SK-N-SH treated with all-trans-retinoic acid at 6 μM for 48 hours (cell line): ENCODE measurements around the gene ALAS1.

ENCODE experiments used
- ARNTL ChIP-seq: fragments of 450-650 bp; formaldehyde crosslinking; IDR thresholded peaks from 2 replicates; pipeline ENCODE4 v1.5.0; 2020; ENCODE audit warnings: low read depth, mild to moderate bottlenecking, moderate library complexity, borderline replicate concordance
- CREB5 ChIP-seq: fragments of 250-450 bp; sonication (Bioruptor Pico); IDR thresholded peaks from 2 replicates; pipeline ENCODE4 v1.5.1; 2020; ENCODE audit warnings: low read depth, mild to moderate bottlenecking, moderate library complexity
- CSDC2 ChIP-seq: fragments of 250-450 bp; sonication (Bioruptor Pico); IDR thresholded peaks from 2 replicates; pipeline ENCODE4 v1.5.0; 2020; ENCODE audit warnings: mild to moderate bottlenecking, moderate library complexity
- CSRNP3 ChIP-seq: fragments of 250-450 bp; sonication (Bioruptor Pico); IDR thresholded peaks from 2 replicates; pipeline ENCODE4 v1.5.1; 2021; ENCODE audit warnings: mild to moderate bottlenecking, moderate library complexity
- GLIS3 ChIP-seq: fragments of 250-450 bp; sonication (Bioruptor Pico); IDR thresholded peaks from 2 replicates; pipeline ENCODE4 v1.5.0; 2020; ENCODE audit warnings: mild to moderate bottlenecking, moderate library complexity
- ISL1 ChIP-seq: fragments of 250-450 bp; sonication (Bioruptor Pico); IDR thresholded peaks from 2 replicates; pipeline ENCODE4 v2.1.2; 2022; ENCODE audit warnings: mild to moderate bottlenecking, moderate library complexity
- PATZ1 ChIP-seq: fragments of 250-450 bp; sonication (Bioruptor Pico); IDR thresholded peaks from 2 replicates; pipeline ENCODE4 v1.8.0; 2020; ENCODE audit warnings: mild to moderate bottlenecking, moderate library complexity, borderline replicate concordance
- POU6F1 ChIP-seq: fragments of 250-450 bp; sonication (Bioruptor Pico); IDR thresholded peaks from 2 replicates; pipeline ENCODE4 v1.8.0; 2021; ENCODE audit warnings: low read depth, mild to moderate bottlenecking, moderate library complexity, borderline replicate concordance
- RARB ChIP-seq: fragments of 250-450 bp; sonication (Bioruptor Pico); IDR thresholded peaks from 2 replicates; pipeline ENCODE4 v1.8.0; 2021; ENCODE audit warnings: mild to moderate bottlenecking, moderate library complexity
- TSHZ2 ChIP-seq: fragments of 250-450 bp; sonication (Bioruptor Pico); IDR thresholded peaks from 2 replicates; pipeline ENCODE4 v1.5.0; 2020; ENCODE audit warnings: mild to moderate bottlenecking, moderate library complexity
- ZC3H10 ChIP-seq: fragments of 250-450 bp; sonication (Bioruptor Pico); IDR thresholded peaks from 2 replicates; pipeline ENCODE4 v1.5.1; 2021; ENCODE audit warnings: mild to moderate bottlenecking, moderate library complexity
- ZFP3 ChIP-seq: fragments of 250-450 bp; sonication (Bioruptor Pico); IDR thresholded peaks from 2 replicates; pipeline ENCODE4 v1.5.0; 2020; ENCODE audit warnings: mild to moderate bottlenecking, moderate library complexity
- ZFP30 ChIP-seq: fragments of 450-650 bp; formaldehyde crosslinking; IDR thresholded peaks from 2 replicates; pipeline ENCODE4 v1.5.0; 2022; ENCODE audit warnings: mild to moderate bottlenecking, moderate library complexity
- ZNF565 ChIP-seq: fragments of 450-650 bp; formaldehyde crosslinking; conservative IDR thresholded peaks from 2 replicates; pipeline ENCODE4 v1.5.0; 2020; ENCODE audit warnings: low read depth, mild to moderate bottlenecking, moderate library complexity

- no peak for TF ChIP-seq ISL1 (CRISPR knock-in tag)
- TF ChIP-seq ZNF565 (CRISPR knock-in tag) = no peak
- no peak for TF ChIP-seq CREB5 (CRISPR knock-in tag)
- TF ChIP-seq CSDC2 (CRISPR knock-in tag) = no peak
- TF ChIP-seq TSHZ2 (CRISPR knock-in tag) = no peak
- TF ChIP-seq RARB (CRISPR knock-in tag) = no peak
- TF ChIP-seq PATZ1 = no peak
- no peak for TF ChIP-seq CSRNP3
- no peak for TF ChIP-seq ZFP30 (CRISPR knock-in tag)
- TF ChIP-seq GLIS3 (CRISPR knock-in tag) = no peak
- no peak for TF ChIP-seq ZFP3 (CRISPR knock-in tag)
- TF ChIP-seq ZC3H10 = no peak
- TF ChIP-seq ARNTL (CRISPR knock-in tag) = no peak
- TF ChIP-seq POU6F1 (CRISPR knock-in tag) = no peak
Measured at GRCh38 chr3:52243791-52244628, 46.0 kb downstream of the ALAS1 start.
